Chondrocyte (in vitro differentiated cells): ENCODE measurements around the gene NDP. TPM values are rescaled to one million over a fixed set of nuclear protein-coding genes. Genes with fewer than 3 reads are reported as not detected.

ENCODE experiments used
- DNase-seq: peaks from one replicate; pipeline ENCODE4 v3.0.0; 2021; ENCODE audit warnings: mixed read lengths, low spot score
- H3K27ac Mint-ChIP-seq: one replicate; pipeline ENCODE4 v1.8.0; 2021; ENCODE audit warnings: mild to moderate bottlenecking, moderate library complexity, mixed read lengths; ENCODE audit not compliant: unreplicated experiment
- H3K27me3 Mint-ChIP-seq: 2 replicates; pipeline ENCODE4 v1.8.0; 2021; ENCODE audit warnings: low read depth, mixed read lengths
- H3K36me3 Mint-ChIP-seq: 2 replicates; pipeline ENCODE4 v1.8.0; 2021; ENCODE audit warnings: low read depth, mixed read lengths
- H3K4me1 Mint-ChIP-seq: 2 replicates; pipeline ENCODE4 v1.8.0; 2021; ENCODE audit warnings: low read depth, mild to moderate bottlenecking, mixed read lengths
- H3K4me3 Mint-ChIP-seq: one replicate; pipeline ENCODE4 v1.8.0; 2021; ENCODE audit warnings: mild to moderate bottlenecking, moderate library complexity, mixed read lengths; ENCODE audit not compliant: unreplicated experiment
- H3K9me3 Mint-ChIP-seq: 2 replicates; pipeline ENCODE4 v1.8.0; 2021; ENCODE audit warnings: low read depth, mixed read lengths
- total RNA-seq: library from RNA; stranded (reverse); gene quantifications from 3 replicates; pipeline ENCODE4 v1.2.1, GENCODE V29; 2021
- TF ChIP-seq, protein P1 (sequence below): fragments of 200-600 bp; sonication (generic); IDR thresholded peaks from 2 replicates; pipeline ENCODE4 v1.5.0; 2021; ENCODE audit warnings: antibody characterized with exemption, mild to moderate bottlenecking, moderate library complexity

Gene NDP
- total RNA-seq, 1 donor from 2014 or later, result 1.5 TPM

DNA sequence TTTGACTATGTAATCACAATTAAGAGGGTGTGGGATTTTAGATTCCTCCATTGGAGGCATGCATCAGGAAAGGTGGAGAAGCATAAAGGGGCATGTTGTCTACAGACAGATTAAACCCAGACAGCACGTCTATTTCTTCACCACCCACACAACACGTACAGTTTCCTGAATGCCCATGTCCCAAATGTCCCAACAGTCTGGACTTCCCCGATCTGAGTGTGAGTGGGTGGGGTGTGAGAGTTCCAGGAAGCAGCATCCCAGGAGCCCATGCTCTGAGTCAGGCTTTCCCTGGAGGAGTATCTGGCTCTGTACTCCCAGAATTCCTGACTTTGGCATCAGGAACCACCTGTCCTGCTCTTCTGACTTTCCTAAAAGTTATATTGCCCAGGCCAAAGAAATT lies 30.8 kb upstream of the NDP start:
- Mint-ChIP-seq H3K4me1 (no peaks in the 10 kb centered on the region), H3K9me3 (peaks cover 12% of the 10 kb centered on the region), H3K36me3 (no peaks in the 10 kb centered on the region), H3K4me3 (no peak overlapping the region), H3K27ac (no peak overlapping the region), H3K27me3 (no peaks in the 10 kb centered on the region)
- TF ChIP-seq, protein P1, sequence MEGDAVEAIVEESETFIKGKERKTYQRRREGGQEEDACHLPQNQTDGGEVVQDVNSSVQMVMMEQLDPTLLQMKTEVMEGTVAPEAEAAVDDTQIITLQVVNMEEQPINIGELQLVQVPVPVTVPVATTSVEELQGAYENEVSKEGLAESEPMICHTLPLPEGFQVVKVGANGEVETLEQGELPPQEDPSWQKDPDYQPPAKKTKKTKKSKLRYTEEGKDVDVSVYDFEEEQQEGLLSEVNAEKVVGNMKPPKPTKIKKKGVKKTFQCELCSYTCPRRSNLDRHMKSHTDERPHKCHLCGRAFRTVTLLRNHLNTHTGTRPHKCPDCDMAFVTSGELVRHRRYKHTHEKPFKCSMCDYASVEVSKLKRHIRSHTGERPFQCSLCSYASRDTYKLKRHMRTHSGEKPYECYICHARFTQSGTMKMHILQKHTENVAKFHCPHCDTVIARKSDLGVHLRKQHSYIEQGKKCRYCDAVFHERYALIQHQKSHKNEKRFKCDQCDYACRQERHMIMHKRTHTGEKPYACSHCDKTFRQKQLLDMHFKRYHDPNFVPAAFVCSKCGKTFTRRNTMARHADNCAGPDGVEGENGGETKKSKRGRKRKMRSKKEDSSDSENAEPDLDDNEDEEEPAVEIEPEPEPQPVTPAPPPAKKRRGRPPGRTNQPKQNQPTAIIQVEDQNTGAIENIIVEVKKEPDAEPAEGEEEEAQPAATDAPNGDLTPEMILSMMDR, result no peak
- no peak for DNase-seq

DNA sequence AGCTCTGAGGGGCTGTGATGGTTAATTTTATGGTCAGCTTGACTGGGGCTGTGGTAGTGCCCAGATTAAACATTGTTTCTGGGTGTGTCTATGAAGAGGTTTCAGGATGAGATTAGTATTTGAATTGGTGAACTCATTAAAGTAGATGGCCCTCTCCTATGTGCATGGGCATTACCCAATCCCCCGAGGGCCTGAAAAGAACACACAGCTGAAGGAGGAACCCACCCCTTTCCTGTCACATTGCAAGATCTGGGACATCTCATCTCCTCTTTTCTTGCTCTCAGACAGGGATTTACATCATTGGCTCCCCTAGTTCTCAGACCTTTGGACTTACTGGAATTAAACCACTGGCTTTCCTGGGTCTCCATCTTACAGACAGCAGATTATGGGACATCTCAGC lies 29.4 kb upstream of the NDP start:
- Mint-ChIP-seq H3K4me1 (no peaks in the 10 kb centered on the region), H3K27me3 (no peaks in the 10 kb centered on the region), H3K27ac (no peak overlapping the region), H3K4me3 (no peak overlapping the region), H3K9me3 (peaks cover 10% of the 10 kb centered on the region), H3K36me3 (no peaks in the 10 kb centered on the region)
- TF ChIP-seq, protein P1, result no peak
- DNase-seq, result no peak

DNA sequence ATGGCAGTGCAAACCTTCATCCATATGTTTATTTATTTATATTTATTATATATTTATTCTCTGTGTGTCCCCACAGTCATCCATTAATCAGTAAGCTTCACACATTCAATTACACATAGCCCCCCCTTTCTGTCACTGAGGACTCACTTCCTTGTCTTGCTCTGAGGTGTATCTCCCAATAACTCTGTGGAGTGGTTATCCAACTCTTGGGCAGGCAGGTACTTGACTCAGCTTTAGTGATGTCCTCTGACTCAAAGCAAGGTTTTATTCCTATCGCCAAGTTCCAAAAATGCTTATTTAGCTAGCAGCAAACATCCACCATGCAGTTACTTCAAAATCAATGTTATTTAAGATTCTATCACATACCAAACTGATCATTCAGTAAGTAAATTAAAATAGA lies 25.2 kb upstream of the NDP start:
- no peak overlapping the region for H3K4me3 Mint-ChIP-seq
- no peaks in the 10 kb centered on the region for H3K27me3 Mint-ChIP-seq
- peaks cover 8% of the 10 kb centered on the region for H3K9me3 Mint-ChIP-seq
- H3K4me1 Mint-ChIP-seq, result no peaks in the 10 kb centered on the region
- no peak overlapping the region for H3K27ac Mint-ChIP-seq
- DNase-seq, result no peak
- no peaks in the 10 kb centered on the region for H3K36me3 Mint-ChIP-seq
- TF ChIP-seq, protein P1, result no peak

DNA sequence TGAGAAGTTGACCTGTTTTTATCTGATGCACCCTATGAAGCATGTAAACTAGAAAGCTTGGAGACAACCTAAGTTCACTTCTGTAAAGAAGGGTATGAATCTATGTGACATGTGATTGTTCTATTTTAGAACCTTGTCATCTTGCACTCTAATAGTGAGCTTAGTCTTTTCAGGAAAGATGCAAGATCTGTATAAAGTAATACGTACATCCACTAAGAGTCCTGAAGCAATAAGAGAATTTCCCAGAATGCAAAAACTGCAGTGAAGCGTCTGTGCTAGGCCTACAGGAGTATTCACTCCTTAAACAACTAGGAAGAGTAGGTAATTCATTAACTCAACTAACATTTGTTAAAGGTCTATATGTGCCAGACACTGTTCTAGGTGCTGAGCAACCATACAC lies 23.3 kb upstream of the NDP start:
- H3K27me3 Mint-ChIP-seq, result no peaks in the 10 kb centered on the region
- TF ChIP-seq, protein P1, result no peak
- H3K4me1 Mint-ChIP-seq, result no peaks in the 10 kb centered on the region
- H3K36me3 Mint-ChIP-seq, result no peaks in the 10 kb centered on the region
- H3K27ac Mint-ChIP-seq, result no peak overlapping the region
- peaks cover 9% of the 10 kb centered on the region for H3K9me3 Mint-ChIP-seq
- no peak for DNase-seq
- no peak overlapping the region for H3K4me3 Mint-ChIP-seq

DNA sequence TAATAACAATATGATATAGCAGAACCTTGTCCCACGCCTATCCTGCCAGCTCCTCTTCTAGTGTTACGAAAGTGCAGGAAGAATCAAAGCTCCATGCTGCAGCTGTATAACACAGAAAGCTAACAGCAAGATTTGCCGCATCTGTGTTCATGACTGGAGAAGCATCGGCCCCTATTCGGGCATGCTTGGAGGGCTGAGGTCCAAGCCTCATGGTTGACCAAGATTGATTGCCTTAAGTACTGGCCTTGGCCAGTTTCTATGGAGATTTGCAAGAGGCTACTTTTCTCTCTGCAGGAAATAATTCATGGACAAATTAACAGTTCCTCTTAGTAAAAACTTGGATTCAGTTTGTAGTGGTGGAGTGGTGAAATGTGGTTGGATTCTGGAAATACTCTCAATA lies 12.9 kb upstream of the NDP start:
- Mint-ChIP-seq H3K36me3 (no peaks in the 10 kb centered on the region), H3K27ac (no peak overlapping the region), H3K4me3 (no peak overlapping the region), H3K27me3 (no peaks in the 10 kb centered on the region), H3K4me1 (no peaks in the 10 kb centered on the region), H3K9me3 (peaks cover under 1% of the 10 kb centered on the region)
- no peak for DNase-seq
- TF ChIP-seq, protein P1, result no peak
